GM23248 (cell line): ENCODE results near the gene DYSF. TPM values are rescaled to one million over a fixed set of nuclear protein-coding genes. Genes with fewer than 3 reads are reported as not detected.

Source experiments
- DNase-seq: peaks from one replicate; pipeline ENCODE4 v3.0.0-alpha.2; 2015
- H2AFZ ChIP-seq: fragments of 200-600 bp; sonication (generic); 2 replicates; pipeline ENCODE4 v1.6.1; 2016; ENCODE audit warnings: antibody characterized with exemption
- H3F3A ChIP-seq: fragments of 200-600 bp; sonication (generic); 2 replicates; pipeline ENCODE4 v1.6.1; 2016; ENCODE audit warnings: mild to moderate bottlenecking, antibody characterized with exemption, mixed run types; ENCODE audit not compliant: insufficient read depth
- H3K27ac ChIP-seq: fragments of 200-600 bp; sonication (generic); 2 replicates; pipeline ENCODE4 v1.5.1; 2016; ENCODE audit warnings: mild to moderate bottlenecking
- H3K27me3 ChIP-seq: fragments of 200-600 bp; sonication (generic); replicated peaks from 2 replicates; pipeline ENCODE4 v1.6.1; 2016; ENCODE audit warnings: mild to moderate bottlenecking; ENCODE audit not compliant: insufficient read depth
- H3K36me3 ChIP-seq: fragments of 200-600 bp; sonication (generic); 2 replicates; pipeline ENCODE4 v1.6.1; 2016; ENCODE audit warnings: low read depth, mild to moderate bottlenecking
- H3K4me1 ChIP-seq: fragments of 200-600 bp; sonication (generic); 2 replicates; pipeline ENCODE4 v1.6.1; 2016; ENCODE audit warnings: mild to moderate bottlenecking; ENCODE audit not compliant: insufficient read depth
- H3K4me2 ChIP-seq: fragments of 200-600 bp; sonication (generic); one replicate; pipeline ENCODE4 v1.6.1; 2016; ENCODE audit warnings: mild to moderate bottlenecking; ENCODE audit not compliant: unreplicated experiment
- H3K4me3 ChIP-seq: fragments of 200-600 bp; sonication (generic); 2 replicates; pipeline ENCODE4 v1.5.1; 2016; ENCODE audit warnings: mild to moderate bottlenecking
- H3K79me2 ChIP-seq: fragments of 200-600 bp; sonication (generic); 2 replicates; pipeline ENCODE4 v1.6.1; 2016; ENCODE audit warnings: mild to moderate bottlenecking; ENCODE audit not compliant: insufficient read depth
- H3K9ac ChIP-seq: fragments of 200-600 bp; sonication (generic); 2 replicates; pipeline ENCODE4 v1.6.1; 2016; ENCODE audit warnings: mild to moderate bottlenecking
- H3K9me2 ChIP-seq: fragments of 200-600 bp; sonication (generic); 2 replicates; pipeline ENCODE4 v1.6.1; 2016; ENCODE audit warnings: mixed run types, mild to moderate bottlenecking, moderate library complexity; ENCODE audit not compliant: insufficient read depth
- H3K9me3 ChIP-seq: fragments of 200-600 bp; sonication (generic); one replicate; pipeline ENCODE4 v1.6.1; 2017; ENCODE audit warnings: low read depth
- H4K20me1 ChIP-seq: fragments of 200-600 bp; sonication (generic); 2 replicates; pipeline ENCODE4 v1.6.0; 2016; ENCODE audit not compliant: insufficient read depth
- EZH2 ChIP-seq: fragments of 200-600 bp; sonication (generic); IDR thresholded peaks from 2 replicates; pipeline ENCODE4 v1.6.1; 2018; ENCODE audit warnings: antibody characterized with exemption, mild to moderate bottlenecking; ENCODE audit not compliant: insufficient read depth, poor library complexity, severe bottlenecking
- EZH2phosphoT487 ChIP-seq: fragments of 200-600 bp; sonication (generic); IDR thresholded peaks from 2 replicates; pipeline ENCODE4 v1.6.1; 2018; ENCODE audit warnings: antibody characterized with exemption, moderate library complexity, mild to moderate bottlenecking, low read depth; ENCODE audit not compliant: insufficient read depth
- WGBS, 2 experiments: methylation state at CpG; one replicate each; pipeline ENCODE4 v1.1.6; 2015 to 2017; ENCODE audit warnings: low lambda C conversion rate in 2 of 2, low coverage in 1 of 2; ENCODE audit errors: missing lambda C conversion rate in 2 of 2; 5-methylcytosine and 5-hydroxymethylcytosine counted together
- in situ Hi-C: fragments of 300-500 bp; cut with MboI; formaldehyde crosslinking; loops from 2 replicates; pipeline ENCODE4 v1.15.0; 2020
- polyA plus RNA-seq: library from polyadenylated mRNA; unstranded; fragments of >200 nt; fragmentation: Nextera tagmentation; extraction: Ambion mirVana; gene quantifications from 2 replicates; pipeline ENCODE4 v1.2.1, GENCODE V29; 2016
- total RNA-seq: library from RNA; depleted of rRNA; stranded (reverse); fragments of >200 nt; shearing (Covaris generic); gene quantifications from 2 replicates; pipeline ENCODE4 v1.2.3, GENCODE V29; 2014

DYSF gene
- total and polyA plus RNA-seq, 2 experiments from 2014 or later, result 0.25 to 0.54 TPM

DNA sequence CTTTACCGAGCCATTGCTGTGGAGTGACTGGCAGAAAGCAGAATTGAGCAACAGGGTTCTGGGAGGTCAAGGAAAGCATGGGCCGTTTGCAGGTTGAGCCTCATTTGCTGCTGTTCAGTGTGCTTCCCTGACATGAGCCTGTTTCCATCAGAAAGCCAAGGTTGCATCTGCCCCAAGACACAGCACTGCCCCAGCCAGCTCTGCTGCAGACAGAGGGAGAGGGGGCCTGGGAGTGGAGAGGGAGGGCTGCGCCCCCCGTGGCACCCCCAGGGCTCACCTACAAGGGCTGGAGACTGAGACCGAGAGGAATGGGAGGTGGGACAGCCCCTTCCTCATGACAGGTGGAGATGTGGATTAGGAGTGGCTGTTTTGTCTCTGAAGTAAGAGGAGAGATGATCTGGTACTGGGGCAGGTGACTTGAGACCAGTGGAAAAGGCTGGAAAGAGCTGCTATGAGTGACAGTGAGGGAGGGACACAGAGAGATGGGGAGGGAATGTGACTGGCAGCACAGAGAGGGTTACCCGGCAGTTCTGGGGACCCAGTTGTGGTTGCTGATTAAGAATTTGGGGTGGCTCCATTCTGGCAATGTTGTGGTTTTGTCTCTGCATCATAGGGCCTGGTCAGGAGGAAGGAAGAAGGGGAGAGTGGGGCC is 218.0 kb downstream of the DYSF start:
- in situ Hi-C loops, result no loop called here
- Histone ChIP-seq H3K4me2 (no peak overlapping the region), H3K9ac (no peak overlapping the region), H2AFZ (no peak overlapping the region), H3K79me2 (no peaks in the 10 kb centered on the region), H3K27me3 (no peaks in the 10 kb centered on the region), H3K9me2 (no peaks in the 10 kb centered on the region), H4K20me1 (no peaks in the 10 kb centered on the region), H3K4me1 (no peaks in the 10 kb centered on the region), H3K36me3 (no peaks in the 10 kb centered on the region), H3K4me3 (no peak overlapping the region), H3K27ac (no peak overlapping the region), H3F3A (no peaks in the 10 kb centered on the region), H3K9me3 (no peaks in the 10 kb centered on the region)
- TF ChIP-seq EZH2phosphoT487 (no peak), EZH2 (no peak)
- WGBS, 2 experiments, result 53 to 67% methylated on average over 6 of the region's 6 CpGs
- no peak for DNase-seq

DNA sequence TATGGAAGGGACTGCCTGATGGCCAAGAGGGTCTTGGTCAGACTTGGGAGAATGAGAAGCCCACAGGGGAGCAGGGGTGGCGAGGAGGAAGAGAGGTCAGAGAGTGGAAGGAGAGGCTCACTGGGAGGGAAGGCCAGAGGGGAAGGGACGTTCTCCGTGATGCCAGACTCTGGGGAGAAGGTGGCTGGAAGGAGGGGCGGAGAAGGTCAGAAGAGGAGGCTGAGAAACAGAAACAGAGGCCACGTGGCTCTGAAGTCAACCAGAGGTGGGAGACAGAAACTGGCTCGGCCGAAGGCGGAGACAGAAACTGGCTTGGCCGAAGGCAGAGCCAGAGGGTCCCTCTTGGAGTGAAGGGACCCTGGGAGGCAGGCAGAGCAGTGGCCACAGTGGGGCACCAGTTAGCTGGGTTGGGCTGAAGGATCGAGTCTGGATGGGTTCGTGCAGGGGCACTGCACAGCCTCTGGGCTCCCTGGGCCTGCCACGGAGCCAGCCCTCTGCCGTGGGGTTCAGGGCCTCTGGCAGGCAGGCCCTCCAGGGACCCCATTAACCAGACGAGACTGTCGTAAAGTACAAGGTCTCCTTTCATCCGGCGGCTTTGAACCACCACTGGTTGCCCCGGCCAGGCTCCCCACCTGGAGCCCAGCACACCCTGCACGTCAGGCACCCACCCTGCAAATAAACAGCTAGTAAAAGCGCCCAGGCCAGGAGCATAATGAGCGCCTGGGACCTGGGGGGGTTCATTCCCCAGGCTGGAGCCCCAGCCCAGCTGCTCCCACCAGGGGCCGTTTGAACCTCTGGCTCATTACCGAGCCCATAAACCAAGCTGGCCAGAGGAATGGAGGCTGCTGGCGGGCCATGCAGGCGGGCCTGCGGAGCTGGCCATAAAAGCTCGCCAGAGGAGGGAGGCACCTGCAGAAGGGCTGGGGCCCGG is 218.8 kb downstream of the DYSF start:
- DNase-seq, result no peak
- no peaks in the 10 kb centered on the region for H3K27me3 ChIP-seq
- H3K9ac ChIP-seq, result no peak overlapping the region
- TF ChIP-seq EZH2 (no peak), EZH2phosphoT487 (no peak)
- H3K4me1 ChIP-seq, result no peaks in the 10 kb centered on the region
- H3K79me2 ChIP-seq, result no peaks in the 10 kb centered on the region
- no peaks in the 10 kb centered on the region for H4K20me1 ChIP-seq
- H3F3A ChIP-seq, result no peaks in the 10 kb centered on the region
- H3K4me2 ChIP-seq, result no peak overlapping the region
- H3K4me3 ChIP-seq, result no peak overlapping the region
- no peaks in the 10 kb centered on the region for H3K9me2 ChIP-seq
- no peak overlapping the region for H2AFZ ChIP-seq
- H3K9me3 ChIP-seq, result no peaks in the 10 kb centered on the region
- H3K27ac ChIP-seq, result no peak overlapping the region
- H3K36me3 ChIP-seq, result no peaks in the 10 kb centered on the region
- in situ Hi-C loops, result no loop called here
- 87 to 90% methylated on average over 25 to 27 of the region's 28 CpGs for whole genome bisulfite sequencing, 2 experiments

DNA sequence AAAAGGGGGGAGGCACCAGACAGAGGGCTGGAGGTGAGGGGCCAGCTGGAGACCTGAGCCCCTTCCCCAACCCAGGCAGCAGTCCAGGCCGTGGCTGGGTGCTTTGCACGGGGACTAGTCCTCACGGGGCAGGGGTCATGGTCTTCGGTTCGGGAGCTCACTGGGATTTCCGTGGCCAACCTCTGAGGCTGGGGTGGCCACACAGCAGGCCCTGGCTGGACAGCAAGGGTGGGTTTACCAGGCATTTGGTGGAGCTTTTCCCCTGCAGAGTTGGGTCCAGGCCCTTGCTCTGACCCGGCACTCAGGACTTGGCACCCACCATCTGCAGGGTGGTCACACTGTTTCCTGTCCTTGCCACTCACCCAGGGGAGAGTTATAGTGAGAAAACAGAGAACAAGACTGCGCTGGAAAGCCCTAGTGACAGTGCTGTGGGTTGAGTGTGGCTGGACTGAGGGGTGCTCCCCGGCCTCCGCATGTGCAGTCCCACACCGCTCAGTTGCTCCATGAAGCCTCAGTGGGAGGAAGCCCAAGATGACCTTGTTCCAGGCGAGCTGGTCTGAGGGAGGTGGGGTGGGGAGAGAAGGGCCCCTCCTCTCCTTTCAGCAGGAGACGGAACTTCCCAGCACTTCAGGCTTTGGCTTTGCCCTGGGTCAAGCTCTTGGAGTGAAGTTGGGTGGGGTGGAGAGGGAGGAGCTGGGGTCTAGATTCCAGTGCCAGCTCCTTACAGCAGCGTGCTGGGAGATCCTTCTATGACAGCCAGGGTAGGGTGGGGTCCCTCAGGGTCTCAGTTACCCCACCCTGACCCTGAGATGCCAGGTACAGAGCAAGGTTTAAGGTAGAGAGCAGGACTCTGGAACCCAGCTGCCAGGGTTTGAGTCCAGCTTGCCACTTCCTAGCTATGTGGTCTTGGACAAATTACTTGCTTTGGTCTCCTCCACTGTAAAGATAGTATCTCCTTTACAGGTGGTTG is 219.8 kb downstream of the DYSF start:
- DNase-seq, result no peak
- Histone ChIP-seq H3K4me1 (no peaks in the 10 kb centered on the region), H3K4me2 (no peak overlapping the region), H3K36me3 (no peaks in the 10 kb centered on the region), H3K79me2 (no peaks in the 10 kb centered on the region), H3K27ac (no peak overlapping the region), H3K27me3 (no peaks in the 10 kb centered on the region), H3K9me2 (no peaks in the 10 kb centered on the region), H3K9ac (no peak overlapping the region), H3K9me3 (no peaks in the 10 kb centered on the region), H4K20me1 (no peaks in the 10 kb centered on the region), H3K4me3 (no peak overlapping the region), H3F3A (no peaks in the 10 kb centered on the region), H2AFZ (no peak overlapping the region)
- in situ Hi-C loops, result no loop called here
- 79 to 83% methylated on average over 13 to 14 of the region's 14 CpGs for WGBS, 2 experiments
- TF ChIP-seq EZH2 (no peak), EZH2phosphoT487 (no peak)

DNA sequence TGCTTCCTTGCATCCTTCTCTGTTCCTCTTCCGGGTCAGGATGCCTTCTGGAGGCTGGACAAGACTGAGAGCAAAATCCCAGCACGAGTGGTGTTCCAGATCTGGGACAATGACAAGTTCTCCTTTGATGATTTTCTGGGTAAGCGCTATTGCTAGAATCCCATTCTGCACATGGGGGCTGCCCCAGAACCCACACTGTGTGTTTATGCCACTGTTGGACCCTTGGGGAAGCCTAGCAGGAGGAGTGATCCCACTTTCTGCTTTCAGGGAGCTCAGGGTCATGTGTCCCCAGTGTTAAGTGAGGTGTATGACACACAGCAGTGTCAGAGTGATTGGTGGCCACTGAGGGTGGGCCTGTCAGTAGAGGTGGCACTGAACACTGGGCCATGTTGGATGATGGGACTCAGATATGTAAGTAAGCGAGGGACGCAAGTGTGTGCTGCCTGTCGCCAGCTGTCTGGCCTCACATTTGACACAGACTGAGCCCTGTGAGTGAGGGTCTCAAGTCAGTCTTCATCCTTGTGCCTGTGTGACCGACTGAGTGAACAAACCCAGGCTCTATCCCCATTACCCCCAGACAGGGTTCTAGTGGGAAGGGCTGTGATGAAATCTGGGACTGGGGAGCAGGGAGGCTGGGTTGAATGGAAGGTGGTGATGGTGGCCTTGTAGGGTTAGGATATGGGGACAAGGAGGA is 220.9 kb downstream of the DYSF start:
- no peak for TF ChIP-seq EZH2
- TF ChIP-seq EZH2phosphoT487, result no peak
- no peak for DNase-seq

More for the DNA sequence above, 220.9 kb downstream of the DYSF start:
- in situ Hi-C loops, result no loop called here
- Histone ChIP-seq H3K79me2 (no peaks in the 10 kb centered on the region), H4K20me1 (no peaks in the 10 kb centered on the region), H3K4me1 (no peaks in the 10 kb centered on the region), H3K4me2 (no peak overlapping the region), H3K36me3 (no peaks in the 10 kb centered on the region), H2AFZ (no peak overlapping the region), H3K27ac (no peak overlapping the region), H3K9ac (no peak overlapping the region), H3K9me2 (no peaks in the 10 kb centered on the region), H3K4me3 (no peak overlapping the region), H3F3A (no peaks in the 10 kb centered on the region), H3K27me3 (no peaks in the 10 kb centered on the region), H3K9me3 (no peaks in the 10 kb centered on the region)
- WGBS, 2 experiments, result 89 to 90% methylated on average over 7 of the region's 7 CpGs
